Measurements from ENCODE around the gene NECAP2. TPM values are rescaled to one million over a fixed set of nuclear protein-coding genes. Genes with fewer than 3 reads are reported as not detected.
A peak's percentile ranks its signal among the peaks of the same experiment; 100 is the strongest.

Gene NECAP2
- polyA plus RNA-seq, 3 donors = 78.9 to 223 (median 183) TPM

DNA sequence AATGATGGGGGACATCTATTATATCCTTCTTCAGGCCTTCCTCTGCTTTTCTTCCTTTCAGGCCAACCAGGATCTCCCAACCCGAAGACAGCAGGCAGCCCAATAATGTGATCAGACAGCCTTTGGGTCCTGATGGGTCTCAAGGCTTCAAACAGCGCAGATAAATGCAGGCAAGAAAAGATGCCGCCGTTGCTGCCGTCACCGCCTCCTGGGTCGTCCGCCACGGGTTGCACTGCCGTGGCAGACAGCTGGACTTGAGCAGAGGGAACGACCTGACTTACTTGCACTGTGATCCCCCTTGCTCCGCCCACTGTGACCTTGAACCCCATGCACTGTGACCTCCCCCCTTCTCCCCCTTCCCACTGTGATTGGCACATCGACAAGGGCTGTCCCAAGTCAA, 45.5 kb upstream of the NECAP2 start:
- Histone ChIP-seq H3K4me3 (replicated peaks in 1 of 3; ENCODE audit: low read depth in 2 of 3, low read length in 3 of 3) (no peak overlapping the region), H3K36me3 (replicated peaks in 1 of 2; ENCODE audit: control insufficient read depth in 1 of 2, insufficient read depth in 2 of 2, low read length in 2 of 2) (peaks cover 58 to 82% of the 10 kb centered on the region in 2 donors), H3K27ac (ENCODE audit: low read depth in 1 of 2, low read length in 2 of 2) (peak overlapping the region in 1 of 2 donors; percentile 14), H4K20me1 (ENCODE audit: insufficient read depth, low read length) (peaks cover 93% of the 10 kb centered on the region), H3K79me2 (ENCODE audit: insufficient read depth, low read length) (peaks cover 44% of the 10 kb centered on the region), H3K9me3 (replicated peaks in 1 of 2; ENCODE audit: control insufficient read depth in 1 of 2, insufficient read depth in 1 of 2, low read length in 2 of 2) (no peaks in the 10 kb centered on the region), H3K4me2 (replicated peaks; ENCODE audit: extremely low read depth, low read length, poor library complexity, severe bottlenecking) (no peak overlapping the region), H2AFZ (ENCODE audit: insufficient read depth, low read depth, low read length, poor library complexity, severe bottlenecking) (no peak overlapping the region), H3K4me1 (ENCODE audit: control insufficient read depth in 1 of 2, insufficient read depth in 2 of 2, low read length in 2 of 2) (peaks cover 10 to 16% of the 10 kb centered on the region in 2 donors), H3K27me3 (ENCODE audit: control insufficient read depth in 2 of 2, insufficient read depth in 2 of 2, low read length in 2 of 2) (no peaks in the 10 kb centered on the region), H3K9ac (ENCODE audit: insufficient read depth, low read length, poor library complexity, severe bottlenecking) (no peak overlapping the region)
- no peak for DNase-seq
- no peak overlapping the region for H3K4me3 Mint-ChIP-seq
- TF ChIP-seq, protein P1, sequence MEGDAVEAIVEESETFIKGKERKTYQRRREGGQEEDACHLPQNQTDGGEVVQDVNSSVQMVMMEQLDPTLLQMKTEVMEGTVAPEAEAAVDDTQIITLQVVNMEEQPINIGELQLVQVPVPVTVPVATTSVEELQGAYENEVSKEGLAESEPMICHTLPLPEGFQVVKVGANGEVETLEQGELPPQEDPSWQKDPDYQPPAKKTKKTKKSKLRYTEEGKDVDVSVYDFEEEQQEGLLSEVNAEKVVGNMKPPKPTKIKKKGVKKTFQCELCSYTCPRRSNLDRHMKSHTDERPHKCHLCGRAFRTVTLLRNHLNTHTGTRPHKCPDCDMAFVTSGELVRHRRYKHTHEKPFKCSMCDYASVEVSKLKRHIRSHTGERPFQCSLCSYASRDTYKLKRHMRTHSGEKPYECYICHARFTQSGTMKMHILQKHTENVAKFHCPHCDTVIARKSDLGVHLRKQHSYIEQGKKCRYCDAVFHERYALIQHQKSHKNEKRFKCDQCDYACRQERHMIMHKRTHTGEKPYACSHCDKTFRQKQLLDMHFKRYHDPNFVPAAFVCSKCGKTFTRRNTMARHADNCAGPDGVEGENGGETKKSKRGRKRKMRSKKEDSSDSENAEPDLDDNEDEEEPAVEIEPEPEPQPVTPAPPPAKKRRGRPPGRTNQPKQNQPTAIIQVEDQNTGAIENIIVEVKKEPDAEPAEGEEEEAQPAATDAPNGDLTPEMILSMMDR (IDR thresholded peaks at IDR 0.05) = no peak
- peak overlapping the region in 1 of 7 donors; percentile 15 for H3K27ac Mint-ChIP-seq
- no peaks in the 10 kb centered on the region for H3K9me3 Mint-ChIP-seq
- intact Hi-C loops (cut with micrococcal nuclease) = no loop called here
- H3K27me3 Mint-ChIP-seq (ENCODE audit: low read depth in 3 of 3) = peaks cover 0 to 3% (median under 1%) of the 10 kb centered on the region in 3 donors
- peaks cover 24% of the 10 kb centered on the region for H3K4me1 Mint-ChIP-seq
- H3K36me3 Mint-ChIP-seq = peaks cover 70 to 80% of the 10 kb centered on the region in 2 donors
- 92% methylated on average over 11 of the region's 13 CpGs for WGBS (ENCODE audit: insufficient coverage)

DNA sequence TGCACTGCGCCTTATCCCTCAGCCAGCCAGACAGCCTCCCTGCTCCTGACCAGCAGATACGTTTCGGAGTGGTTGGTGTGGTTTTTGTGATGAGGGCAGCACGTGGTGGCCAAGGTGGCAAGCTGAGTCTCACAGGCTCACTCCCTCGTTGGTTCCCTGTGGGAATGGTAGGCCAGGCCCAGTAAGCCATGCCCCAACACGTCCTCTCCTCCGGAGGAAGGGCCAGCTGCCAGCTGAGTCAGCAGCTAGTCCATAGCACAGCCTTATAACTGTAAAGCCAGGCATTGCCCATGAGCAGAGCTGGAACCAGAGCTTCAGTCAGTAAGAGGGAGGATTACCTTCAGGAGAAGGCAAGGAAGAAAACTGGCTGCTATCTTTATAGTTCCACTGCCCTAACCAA, 43.9 kb upstream of the NECAP2 start:
- H3K36me3 Mint-ChIP-seq = peaks cover 68 to 82% of the 10 kb centered on the region in 2 donors
- H3K4me1 Mint-ChIP-seq = peaks cover 8% of the 10 kb centered on the region
- DNase-seq = no peak
- H4K20me1 ChIP-seq (ENCODE audit: insufficient read depth, low read length) = peaks cover 79% of the 10 kb centered on the region
- no peak overlapping the region for H3K9ac ChIP-seq (ENCODE audit: insufficient read depth, low read length, poor library complexity, severe bottlenecking)
- H3K4me3 Mint-ChIP-seq = no peak overlapping the region
- no peak overlapping the region for H2AFZ ChIP-seq (ENCODE audit: insufficient read depth, low read depth, low read length, poor library complexity, severe bottlenecking)
- peak overlapping the region in 1 of 2 donors; percentile 41 for H3K27ac ChIP-seq (ENCODE audit: low read depth in 1 of 2, low read length in 2 of 2)
- H3K9me3 ChIP-seq (replicated peaks in 1 of 2; ENCODE audit: control insufficient read depth in 1 of 2, insufficient read depth in 1 of 2, low read length in 2 of 2) = no peaks in the 10 kb centered on the region
- TF ChIP-seq, protein P1 (IDR thresholded peaks at IDR 0.05) = no peak
- no peaks in the 10 kb centered on the region for H3K27me3 ChIP-seq (ENCODE audit: control insufficient read depth in 2 of 2, insufficient read depth in 2 of 2, low read length in 2 of 2)
- H3K79me2 ChIP-seq (ENCODE audit: insufficient read depth, low read length) = peaks cover 28% of the 10 kb centered on the region
- no peak overlapping the region for H3K4me2 ChIP-seq (replicated peaks; ENCODE audit: extremely low read depth, low read length, poor library complexity, severe bottlenecking)
- WGBS (ENCODE audit: insufficient coverage) = 100% methylated on average over 1 of the region's 7 CpGs
- peak overlapping the region in 1 of 7 donors; percentile 32 for H3K27ac Mint-ChIP-seq
- peaks cover 58 to 84% of the 10 kb centered on the region in 2 donors for H3K36me3 ChIP-seq (replicated peaks in 1 of 2; ENCODE audit: control insufficient read depth in 1 of 2, insufficient read depth in 2 of 2, low read length in 2 of 2)
- H3K9me3 Mint-ChIP-seq = no peaks in the 10 kb centered on the region
- H3K4me3 ChIP-seq (replicated peaks in 1 of 3; ENCODE audit: low read depth in 2 of 3, low read length in 3 of 3) = no peak overlapping the region
- peaks cover 0 to 3% (median 0%) of the 10 kb centered on the region in 3 donors for H3K27me3 Mint-ChIP-seq (ENCODE audit: low read depth in 3 of 3)
- intact Hi-C loops (cut with micrococcal nuclease) = no loop called here
- peaks cover 3 to 5% of the 10 kb centered on the region in 2 donors for H3K4me1 ChIP-seq (ENCODE audit: control insufficient read depth in 1 of 2, insufficient read depth in 2 of 2, low read length in 2 of 2)

All from CD14-positive monocyte (primary cell).